ENCODE results near the gene TEX22.

DNA sequence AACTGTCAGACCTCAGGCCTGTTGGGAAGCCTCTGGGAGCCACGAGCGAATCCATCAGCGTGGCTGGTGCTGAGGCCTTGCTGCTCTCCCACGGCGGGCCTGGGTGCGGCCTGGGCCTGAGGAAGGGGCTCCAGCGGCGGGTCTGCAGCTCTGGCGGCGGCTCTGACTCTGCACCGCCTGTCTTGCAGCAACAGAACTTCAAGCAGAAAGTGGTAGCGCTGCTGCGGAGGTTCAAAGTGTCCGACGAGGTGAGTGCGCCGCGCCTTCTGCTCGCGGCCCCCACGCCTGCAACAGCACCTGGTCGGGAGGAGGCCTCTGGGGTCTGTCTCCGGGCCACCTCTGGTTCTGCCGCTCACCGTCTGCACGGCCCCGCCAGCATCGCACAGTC is 28.7 kb upstream of the TEX22 start:
- TF ChIP-seq PRDM1 (tag by site-specific recombination; IDR thresholded peaks at IDR 0.05): no peak
- TF ChIP-seq ZNF112 (tag by site-specific recombination; IDR thresholded peaks at IDR 0.05): no peak
- no peak for TF ChIP-seq ZNF121 (tag by site-specific recombination; IDR thresholded peaks at IDR 0.05)
- no peak for TF ChIP-seq ZNF23 (tag by site-specific recombination; IDR thresholded peaks at IDR 0.05; ENCODE audit: borderline replicate concordance)
- TF ChIP-seq KLF1 (tag by site-specific recombination; IDR thresholded peaks at IDR 0.05): no peak
- no peak for TF ChIP-seq TSHZ1 (tag by site-specific recombination; IDR thresholded peaks at IDR 0.05; ENCODE audit: borderline replicate concordance)
- TF ChIP-seq HOXD13 (CRISPR knock-in tag; IDR thresholded peaks at IDR 0.05; ENCODE audit: borderline replicate concordance): no peak
- TF ChIP-seq KLF16 (tag by site-specific recombination; IDR thresholded peaks at IDR 0.05): no peak
- no peak for TF ChIP-seq ZNF239 (tag by site-specific recombination; IDR thresholded peaks at IDR 0.05)
- TF ChIP-seq ZNF585B (tag by site-specific recombination; IDR thresholded peaks at IDR 0.05): no peak
- TF ChIP-seq, protein P1, sequence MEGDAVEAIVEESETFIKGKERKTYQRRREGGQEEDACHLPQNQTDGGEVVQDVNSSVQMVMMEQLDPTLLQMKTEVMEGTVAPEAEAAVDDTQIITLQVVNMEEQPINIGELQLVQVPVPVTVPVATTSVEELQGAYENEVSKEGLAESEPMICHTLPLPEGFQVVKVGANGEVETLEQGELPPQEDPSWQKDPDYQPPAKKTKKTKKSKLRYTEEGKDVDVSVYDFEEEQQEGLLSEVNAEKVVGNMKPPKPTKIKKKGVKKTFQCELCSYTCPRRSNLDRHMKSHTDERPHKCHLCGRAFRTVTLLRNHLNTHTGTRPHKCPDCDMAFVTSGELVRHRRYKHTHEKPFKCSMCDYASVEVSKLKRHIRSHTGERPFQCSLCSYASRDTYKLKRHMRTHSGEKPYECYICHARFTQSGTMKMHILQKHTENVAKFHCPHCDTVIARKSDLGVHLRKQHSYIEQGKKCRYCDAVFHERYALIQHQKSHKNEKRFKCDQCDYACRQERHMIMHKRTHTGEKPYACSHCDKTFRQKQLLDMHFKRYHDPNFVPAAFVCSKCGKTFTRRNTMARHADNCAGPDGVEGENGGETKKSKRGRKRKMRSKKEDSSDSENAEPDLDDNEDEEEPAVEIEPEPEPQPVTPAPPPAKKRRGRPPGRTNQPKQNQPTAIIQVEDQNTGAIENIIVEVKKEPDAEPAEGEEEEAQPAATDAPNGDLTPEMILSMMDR (tag by site-specific recombination; IDR thresholded peaks at IDR 0.05): no peak
- no peak for TF ChIP-seq ZNF571 (tag by site-specific recombination; IDR thresholded peaks at IDR 0.05)
- no peak for TF ChIP-seq SP2 (tag by site-specific recombination; IDR thresholded peaks at IDR 0.05)
